Transverse colon (tissue), 3 donors: ENCODE data around the gene RYR3.

Source experiments
- CTCF ChIP-seq, 5 experiments: fragments of 200-600 bp in 3 of 5; fragments of 450-650 bp in 2 of 5; sonication (generic) in 3 of 5; IDR thresholded peaks; 1 replicate in 2 of 5; 2 replicates in 3 of 5; pipeline ENCODE4 v1.5.1; 2016 to 2017; ENCODE audit warnings: antibody characterized with exemption in 5 of 5, inconsistent platforms in 3 of 5, mild to moderate bottlenecking in 2 of 5, moderate library complexity in 1 of 5
- POLR2A ChIP-seq: fragments of 450-650 bp; IDR thresholded peaks from one replicate; pipeline ENCODE4 v1.6.1; 2016; ENCODE audit warnings: antibody characterized with exemption, mild to moderate bottlenecking, moderate library complexity

GRCh38 chr15:33846862-33847261 lies 536.1 kb downstream of the RYR3 start:
- no peak for TF ChIP-seq CTCF (IDR thresholded peaks at IDR 0.05)
- no peak for TF ChIP-seq POLR2A
